WTC11 (cell line): ENCODE results near the gene BCAT1. TPM values are rescaled to one million over a fixed set of nuclear protein-coding genes. Genes with fewer than 3 reads are reported as not detected.

Experiments
- ATF1 ChIP-seq: sonication (generic); formaldehyde crosslinking; IDR thresholded peaks from 2 replicates; pipeline ENCODE4 v1.8.1; 2023; ENCODE audit warnings: mild to moderate bottlenecking, moderate library complexity, missing genetic modification reagents
- CREB1 ChIP-seq: sonication (generic); formaldehyde crosslinking; IDR thresholded peaks from 2 replicates; pipeline ENCODE4 v1.8.0; 2023; ENCODE audit warnings: mild to moderate bottlenecking, missing genetic modification reagents
- ETV6 ChIP-seq: sonication (generic); formaldehyde crosslinking; IDR thresholded peaks from 2 replicates; pipeline ENCODE4 v1.8.1; 2022; ENCODE audit warnings: mild to moderate bottlenecking, missing genetic modification reagents
- FOXK1 ChIP-seq: sonication (generic); formaldehyde crosslinking; IDR thresholded peaks from 2 replicates; pipeline ENCODE4 v1.8.0; 2022; ENCODE audit warnings: mild to moderate bottlenecking, moderate library complexity, missing genetic modification reagents
- FOXP1 ChIP-seq: sonication (generic); formaldehyde crosslinking; IDR thresholded peaks from 2 replicates; pipeline ENCODE4 v1.8.0; 2022; ENCODE audit warnings: missing genetic modification reagents, mild to moderate bottlenecking, moderate library complexity, borderline replicate concordance
- GRHL2 ChIP-seq: fragments of 250-450 bp; sonication (Bioruptor Pico); IDR thresholded peaks from 2 replicates; pipeline ENCODE4 v1.8.0; 2022; ENCODE audit warnings: mild to moderate bottlenecking, moderate library complexity; ENCODE audit not compliant: insufficient replicate concordance, severe bottlenecking
- GTF2I ChIP-seq: fragments of 250-450 bp; sonication (Bioruptor Pico); conservative IDR thresholded peaks from 2 replicates; pipeline ENCODE4 v1.4.0; 2021; ENCODE audit warnings: mild to moderate bottlenecking
- KAT7 ChIP-seq: sonication (generic); formaldehyde crosslinking; IDR thresholded peaks from 2 replicates; pipeline ENCODE4 v1.8.1; 2023; ENCODE audit warnings: missing genetic modification reagents, mild to moderate bottlenecking, borderline replicate concordance
- NFE2L1 ChIP-seq: sonication (generic); formaldehyde crosslinking; IDR thresholded peaks from 2 replicates; pipeline ENCODE4 v1.8.1; 2023; ENCODE audit warnings: missing genetic modification reagents
- NFYB ChIP-seq: sonication (generic); formaldehyde crosslinking; conservative IDR thresholded peaks from 2 replicates; pipeline ENCODE4 v1.8.0; 2022; ENCODE audit warnings: low read depth, missing genetic modification reagents
- PRRX2 ChIP-seq: fragments of 250-450 bp; sonication (Bioruptor Pico); IDR thresholded peaks from 2 replicates; pipeline ENCODE4 v1.8.0; 2021; ENCODE audit warnings: mild to moderate bottlenecking
- TCF7 ChIP-seq: sonication (generic); formaldehyde crosslinking; IDR thresholded peaks from 2 replicates; pipeline ENCODE4 v1.8.0; 2022; ENCODE audit warnings: mild to moderate bottlenecking, low read depth, missing genetic modification reagents, moderate library complexity
- TEAD4 ChIP-seq: sonication (generic); formaldehyde crosslinking; IDR thresholded peaks from 2 replicates; pipeline ENCODE4 v1.8.0; 2022; ENCODE audit warnings: mild to moderate bottlenecking, missing genetic modification reagents
- TP53 ChIP-seq: sonication (generic); formaldehyde crosslinking; IDR thresholded peaks from 2 replicates; pipeline ENCODE4 v1.8.1; 2023; ENCODE audit warnings: mild to moderate bottlenecking, missing genetic modification reagents
- ZBTB21 ChIP-seq: sonication (generic); formaldehyde crosslinking; IDR thresholded peaks from 2 replicates; pipeline ENCODE4 v1.8.1; 2023; ENCODE audit warnings: mild to moderate bottlenecking, missing genetic modification reagents, borderline replicate concordance
- ZNF232 ChIP-seq: sonication (generic); formaldehyde crosslinking; IDR thresholded peaks from 2 replicates; pipeline ENCODE4 v1.8.0; 2022; ENCODE audit warnings: mild to moderate bottlenecking, missing genetic modification reagents
- ZNF263 ChIP-seq: sonication (generic); formaldehyde crosslinking; IDR thresholded peaks from 2 replicates; pipeline ENCODE4 v1.8.1; 2022; ENCODE audit warnings: low read depth, mild to moderate bottlenecking, moderate library complexity, missing genetic modification reagents
- ZNF317 ChIP-seq: sonication (generic); formaldehyde crosslinking; IDR thresholded peaks from 2 replicates; pipeline ENCODE4 v1.8.1; 2023; ENCODE audit warnings: low read depth, mild to moderate bottlenecking, moderate library complexity, missing genetic modification reagents, borderline replicate concordance
- ZNF396 ChIP-seq: fragments of 250-450 bp; sonication (Bioruptor Pico); IDR thresholded peaks from 2 replicates; pipeline ENCODE4 v1.8.0; 2021; ENCODE audit warnings: mild to moderate bottlenecking, moderate library complexity, borderline replicate concordance
- ZNF423 ChIP-seq: fragments of 250-450 bp; sonication (Bioruptor Pico); IDR thresholded peaks from 2 replicates; pipeline ENCODE4 v2.1.2; 2022; ENCODE audit warnings: mild to moderate bottlenecking, moderate library complexity
- ZNF671 ChIP-seq: fragments of 250-450 bp; sonication (Bioruptor Pico); IDR thresholded peaks from 2 replicates; pipeline ENCODE4 v1.8.0; 2021; ENCODE audit warnings: mild to moderate bottlenecking
- total RNA-seq: library from RNA; stranded (reverse); gene quantifications from 3 replicates; pipeline ENCODE4 v1.2.3, GENCODE V29; 2021
- TF ChIP-seq, protein P1 (sequence below): sonication (generic); formaldehyde crosslinking; IDR thresholded peaks from 2 replicates; pipeline ENCODE4 v1.8.1; 2023; ENCODE audit warnings: mild to moderate bottlenecking, missing genetic modification reagents, moderate library complexity
- TF ChIP-seq, protein P2 (sequence below): sonication (generic); formaldehyde crosslinking; IDR thresholded peaks from 2 replicates; pipeline ENCODE4 v1.8.0; 2022; ENCODE audit warnings: mild to moderate bottlenecking, missing genetic modification reagents
- TF ChIP-seq, protein P3 (sequence below): sonication (generic); formaldehyde crosslinking; IDR thresholded peaks from 2 replicates; pipeline ENCODE4 v1.8.0; 2023; ENCODE audit warnings: missing genetic modification reagents, mild to moderate bottlenecking, borderline replicate concordance
- TF ChIP-seq, protein P4 (sequence below): sonication (generic); formaldehyde crosslinking; conservative IDR thresholded peaks from 2 replicates; pipeline ENCODE4 v1.8.1; 2022; ENCODE audit warnings: mild to moderate bottlenecking, missing genetic modification reagents
- TF ChIP-seq, protein P5 (sequence below): sonication (generic); formaldehyde crosslinking; IDR thresholded peaks from 2 replicates; pipeline ENCODE4 v1.8.0; 2022; ENCODE audit warnings: missing genetic modification reagents

Gene BCAT1
- total RNA-seq, 1 experiment from 2014 or later: 267 TPM

DNA sequence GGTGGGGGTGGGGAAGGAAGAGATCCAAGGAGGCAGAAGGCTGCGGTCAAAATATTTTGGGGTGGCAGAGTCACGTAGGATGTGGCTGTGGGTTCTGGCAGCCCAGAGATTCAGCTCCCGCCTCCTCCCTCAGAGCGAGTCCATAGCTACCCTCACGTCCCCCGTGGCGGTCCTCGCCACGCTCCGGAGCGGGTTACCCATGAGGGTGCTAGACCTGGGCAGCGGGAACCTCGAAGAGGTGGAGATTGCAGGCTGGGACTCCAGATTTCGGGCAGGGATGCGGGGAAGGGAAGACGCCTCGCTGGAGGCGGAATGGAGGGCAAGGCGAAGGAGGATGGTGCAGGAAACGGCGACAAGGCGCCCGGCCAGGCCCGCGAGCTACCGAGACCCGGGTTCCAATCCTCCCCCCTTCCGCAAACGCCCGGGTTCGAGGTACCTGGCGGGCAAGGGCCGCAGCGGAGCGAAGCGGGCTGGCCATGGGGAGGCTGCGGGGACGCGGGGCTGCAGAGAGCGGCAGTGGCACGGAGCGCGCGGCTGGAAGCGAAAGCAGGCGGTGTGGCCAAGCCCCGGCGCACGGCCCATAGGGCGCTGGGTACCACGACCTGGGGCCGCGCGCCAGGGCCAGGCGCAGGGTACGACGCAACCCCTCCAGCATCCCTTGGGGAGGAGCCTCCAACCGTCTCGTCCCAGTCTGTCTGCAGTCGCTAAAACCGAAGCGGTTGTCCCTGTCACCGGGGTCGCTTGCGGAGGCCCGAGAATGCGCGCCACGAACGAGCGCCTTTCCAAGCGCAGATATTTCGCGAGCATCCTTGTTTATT is 46.2 kb downstream of the BCAT1 start (continued):
- TF ChIP-seq, protein P1, sequence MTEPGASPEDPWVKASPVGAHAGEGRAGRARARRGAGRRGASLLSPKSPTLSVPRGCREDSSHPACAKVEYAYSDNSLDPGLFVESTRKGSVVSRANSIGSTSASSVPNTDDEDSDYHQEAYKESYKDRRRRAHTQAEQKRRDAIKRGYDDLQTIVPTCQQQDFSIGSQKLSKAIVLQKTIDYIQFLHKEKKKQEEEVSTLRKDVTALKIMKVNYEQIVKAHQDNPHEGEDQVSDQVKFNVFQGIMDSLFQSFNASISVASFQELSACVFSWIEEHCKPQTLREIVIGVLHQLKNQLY (CRISPR knock-in tag): no peak
- TF ChIP-seq ZNF396 (CRISPR knock-in tag) (no peak), ZBTB21 (CRISPR knock-in tag) (no peak), GRHL2 (no peak), ETV6 (CRISPR knock-in tag) (no peak), ZNF671 (CRISPR knock-in tag) (no peak), ATF1 (CRISPR knock-in tag) (no peak), TCF7 (no peak), FOXP1 (CRISPR knock-in tag) (peak; percentile 70), GTF2I (CRISPR knock-in tag) (no peak), ZNF317 (CRISPR knock-in tag) (no peak), NFE2L1 (CRISPR knock-in tag) (0 out of 2 replicates have a peak, but pooled peaks have one; percentile 12), NFYB (CRISPR knock-in tag) (no peak), CREB1 (CRISPR knock-in tag) (no peak), ZNF423 (no peak), ZNF263 (no peak), PRRX2 (CRISPR knock-in tag) (no peak), ZNF232 (CRISPR knock-in tag) (no peak), TP53 (CRISPR knock-in tag) (0 out of 2 replicates have a peak, but pooled peaks have one; percentile 15), KAT7 (CRISPR knock-in tag) (peak; percentile 95), FOXK1 (CRISPR knock-in tag) (peak; percentile 45), TEAD4 (CRISPR knock-in tag) (no peak)
- TF ChIP-seq, protein P2, sequence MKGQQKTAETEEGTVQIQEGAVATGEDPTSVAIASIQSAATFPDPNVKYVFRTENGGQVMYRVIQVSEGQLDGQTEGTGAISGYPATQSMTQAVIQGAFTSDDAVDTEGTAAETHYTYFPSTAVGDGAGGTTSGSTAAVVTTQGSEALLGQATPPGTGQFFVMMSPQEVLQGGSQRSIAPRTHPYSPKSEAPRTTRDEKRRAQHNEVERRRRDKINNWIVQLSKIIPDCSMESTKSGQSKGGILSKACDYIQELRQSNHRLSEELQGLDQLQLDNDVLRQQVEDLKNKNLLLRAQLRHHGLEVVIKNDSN (CRISPR knock-in tag): no peak
- TF ChIP-seq, protein P3, sequence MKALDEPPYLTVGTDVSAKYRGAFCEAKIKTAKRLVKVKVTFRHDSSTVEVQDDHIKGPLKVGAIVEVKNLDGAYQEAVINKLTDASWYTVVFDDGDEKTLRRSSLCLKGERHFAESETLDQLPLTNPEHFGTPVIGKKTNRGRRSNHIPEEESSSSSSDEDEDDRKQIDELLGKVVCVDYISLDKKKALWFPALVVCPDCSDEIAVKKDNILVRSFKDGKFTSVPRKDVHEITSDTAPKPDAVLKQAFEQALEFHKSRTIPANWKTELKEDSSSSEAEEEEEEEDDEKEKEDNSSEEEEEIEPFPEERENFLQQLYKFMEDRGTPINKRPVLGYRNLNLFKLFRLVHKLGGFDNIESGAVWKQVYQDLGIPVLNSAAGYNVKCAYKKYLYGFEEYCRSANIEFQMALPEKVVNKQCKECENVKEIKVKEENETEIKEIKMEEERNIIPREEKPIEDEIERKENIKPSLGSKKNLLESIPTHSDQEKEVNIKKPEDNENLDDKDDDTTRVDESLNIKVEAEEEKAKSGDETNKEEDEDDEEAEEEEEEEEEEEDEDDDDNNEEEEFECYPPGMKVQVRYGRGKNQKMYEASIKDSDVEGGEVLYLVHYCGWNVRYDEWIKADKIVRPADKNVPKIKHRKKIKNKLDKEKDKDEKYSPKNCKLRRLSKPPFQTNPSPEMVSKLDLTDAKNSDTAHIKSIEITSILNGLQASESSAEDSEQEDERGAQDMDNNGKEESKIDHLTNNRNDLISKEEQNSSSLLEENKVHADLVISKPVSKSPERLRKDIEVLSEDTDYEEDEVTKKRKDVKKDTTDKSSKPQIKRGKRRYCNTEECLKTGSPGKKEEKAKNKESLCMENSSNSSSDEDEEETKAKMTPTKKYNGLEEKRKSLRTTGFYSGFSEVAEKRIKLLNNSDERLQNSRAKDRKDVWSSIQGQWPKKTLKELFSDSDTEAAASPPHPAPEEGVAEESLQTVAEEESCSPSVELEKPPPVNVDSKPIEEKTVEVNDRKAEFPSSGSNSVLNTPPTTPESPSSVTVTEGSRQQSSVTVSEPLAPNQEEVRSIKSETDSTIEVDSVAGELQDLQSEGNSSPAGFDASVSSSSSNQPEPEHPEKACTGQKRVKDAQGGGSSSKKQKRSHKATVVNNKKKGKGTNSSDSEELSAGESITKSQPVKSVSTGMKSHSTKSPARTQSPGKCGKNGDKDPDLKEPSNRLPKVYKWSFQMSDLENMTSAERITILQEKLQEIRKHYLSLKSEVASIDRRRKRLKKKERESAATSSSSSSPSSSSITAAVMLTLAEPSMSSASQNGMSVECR (CRISPR knock-in tag): no peak
- TF ChIP-seq, protein P4, sequence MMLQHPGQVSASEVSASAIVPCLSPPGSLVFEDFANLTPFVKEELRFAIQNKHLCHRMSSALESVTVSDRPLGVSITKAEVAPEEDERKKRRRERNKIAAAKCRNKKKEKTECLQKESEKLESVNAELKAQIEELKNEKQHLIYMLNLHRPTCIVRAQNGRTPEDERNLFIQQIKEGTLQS: no peak
- TF ChIP-seq, protein P5, sequence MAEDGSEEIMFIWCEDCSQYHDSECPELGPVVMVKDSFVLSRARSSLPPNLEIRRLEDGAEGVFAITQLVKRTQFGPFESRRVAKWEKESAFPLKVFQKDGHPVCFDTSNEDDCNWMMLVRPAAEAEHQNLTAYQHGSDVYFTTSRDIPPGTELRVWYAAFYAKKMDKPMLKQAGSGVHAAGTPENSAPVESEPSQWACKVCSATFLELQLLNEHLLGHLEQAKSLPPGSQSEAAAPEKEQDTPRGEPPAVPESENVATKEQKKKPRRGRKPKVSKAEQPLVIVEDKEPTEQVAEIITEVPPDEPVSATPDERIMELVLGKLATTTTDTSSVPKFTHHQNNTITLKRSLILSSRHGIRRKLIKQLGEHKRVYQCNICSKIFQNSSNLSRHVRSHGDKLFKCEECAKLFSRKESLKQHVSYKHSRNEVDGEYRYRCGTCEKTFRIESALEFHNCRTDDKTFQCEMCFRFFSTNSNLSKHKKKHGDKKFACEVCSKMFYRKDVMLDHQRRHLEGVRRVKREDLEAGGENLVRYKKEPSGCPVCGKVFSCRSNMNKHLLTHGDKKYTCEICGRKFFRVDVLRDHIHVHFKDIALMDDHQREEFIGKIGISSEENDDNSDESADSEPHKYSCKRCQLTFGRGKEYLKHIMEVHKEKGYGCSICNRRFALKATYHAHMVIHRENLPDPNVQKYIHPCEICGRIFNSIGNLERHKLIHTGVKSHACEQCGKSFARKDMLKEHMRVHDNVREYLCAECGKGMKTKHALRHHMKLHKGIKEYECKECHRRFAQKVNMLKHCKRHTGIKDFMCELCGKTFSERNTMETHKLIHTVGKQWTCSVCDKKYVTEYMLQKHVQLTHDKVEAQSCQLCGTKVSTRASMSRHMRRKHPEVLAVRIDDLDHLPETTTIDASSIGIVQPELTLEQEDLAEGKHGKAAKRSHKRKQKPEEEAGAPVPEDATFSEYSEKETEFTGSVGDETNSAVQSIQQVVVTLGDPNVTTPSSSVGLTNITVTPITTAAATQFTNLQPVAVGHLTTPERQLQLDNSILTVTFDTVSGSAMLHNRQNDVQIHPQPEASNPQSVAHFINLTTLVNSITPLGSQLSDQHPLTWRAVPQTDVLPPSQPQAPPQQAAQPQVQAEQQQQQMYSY (CRISPR knock-in tag): peak; percentile 86
